WTC11 (cell line): ENCODE measurements around the gene MDM4. TPM values are rescaled to one million over a fixed set of nuclear protein-coding genes. Genes with fewer than 3 reads are reported as not detected.

Experiments
- ATAC-seq: fragments of 200-7000 bp; cut with Tn5 transposase; 2 replicates; pipeline ENCODE4 v1.10.0; 2021; ENCODE audit warnings: mild to moderate bottlenecking, moderate library complexity
- CTCF ChIA-PET: fragments of 300-600 bp; sonication (Branson Sonifier 250); formaldehyde crosslinking; loops from one replicate; lab custom pipeline; 2021; ENCODE audit warnings: antibody characterized with exemption; lab: Charles Lee
- POLR2A ChIA-PET: fragments of 350-600 bp; sonication (Branson Sonifier 250); formaldehyde crosslinking; loops from one replicate; lab custom pipeline; 2021; ENCODE audit warnings: antibody characterized with exemption; lab: Charles Lee
- DNase-seq: peaks from one replicate; pipeline ENCODE4 v3.0.0; 2021; ENCODE audit warnings: low spot score
- H3K27ac Mint-ChIP-seq: 2 replicates; pipeline ENCODE4 v1.8.0; 2021; ENCODE audit warnings: mixed read lengths
- H3K27me3 Mint-ChIP-seq: 2 replicates; pipeline ENCODE4 v1.8.0; 2021; ENCODE audit warnings: low read depth, mild to moderate bottlenecking, moderate library complexity, mixed read lengths
- H3K36me3 Mint-ChIP-seq: 2 replicates; pipeline ENCODE4 v1.8.0; 2021; ENCODE audit warnings: mixed read lengths
- H3K4me1 Mint-ChIP-seq: 2 replicates; pipeline ENCODE4 v1.8.0; 2022; ENCODE audit warnings: mixed read lengths
- H3K4me3 Mint-ChIP-seq: 2 replicates; pipeline ENCODE4 v1.8.0; 2021; ENCODE audit warnings: mild to moderate bottlenecking, moderate library complexity, mixed read lengths
- H3K9me3 Mint-ChIP-seq: 2 replicates; pipeline ENCODE4 v1.8.0; 2021; ENCODE audit warnings: mixed read lengths
- AFF4 ChIP-seq: sonication (generic); formaldehyde crosslinking; IDR thresholded peaks from 2 replicates; pipeline ENCODE4 v1.8.1; 2023; ENCODE audit warnings: mild to moderate bottlenecking, missing genetic modification reagents, borderline replicate concordance
- CREB1 ChIP-seq: sonication (generic); formaldehyde crosslinking; IDR thresholded peaks from 2 replicates; pipeline ENCODE4 v1.8.0; 2023; ENCODE audit warnings: mild to moderate bottlenecking, missing genetic modification reagents
- FOXK1 ChIP-seq: sonication (generic); formaldehyde crosslinking; IDR thresholded peaks from 2 replicates; pipeline ENCODE4 v1.8.0; 2022; ENCODE audit warnings: mild to moderate bottlenecking, moderate library complexity, missing genetic modification reagents
- GRHL2 ChIP-seq: fragments of 250-450 bp; sonication (Bioruptor Pico); IDR thresholded peaks from 2 replicates; pipeline ENCODE4 v1.8.0; 2022; ENCODE audit warnings: mild to moderate bottlenecking, moderate library complexity; ENCODE audit not compliant: insufficient replicate concordance, severe bottlenecking
- OVOL2 ChIP-seq: fragments of 250-450 bp; sonication (Bioruptor Pico); IDR thresholded peaks from 2 replicates; pipeline ENCODE4 v1.9.0; 2021; ENCODE audit warnings: mild to moderate bottlenecking, borderline replicate concordance
- PREB ChIP-seq: sonication (generic); formaldehyde crosslinking; IDR thresholded peaks from 2 replicates; pipeline ENCODE4 v1.8.1; 2022; ENCODE audit warnings: mild to moderate bottlenecking, missing genetic modification reagents, moderate library complexity, borderline replicate concordance
- TCF7 ChIP-seq: sonication (generic); formaldehyde crosslinking; IDR thresholded peaks from 2 replicates; pipeline ENCODE4 v1.8.0; 2022; ENCODE audit warnings: mild to moderate bottlenecking, low read depth, missing genetic modification reagents, moderate library complexity
- ZBTB21 ChIP-seq: sonication (generic); formaldehyde crosslinking; IDR thresholded peaks from 2 replicates; pipeline ENCODE4 v1.8.1; 2023; ENCODE audit warnings: mild to moderate bottlenecking, missing genetic modification reagents, borderline replicate concordance
- ZNF232 ChIP-seq: sonication (generic); formaldehyde crosslinking; IDR thresholded peaks from 2 replicates; pipeline ENCODE4 v1.8.0; 2022; ENCODE audit warnings: mild to moderate bottlenecking, missing genetic modification reagents
- total RNA-seq: library from RNA; stranded (reverse); gene quantifications from 3 replicates; pipeline ENCODE4 v1.2.3, GENCODE V29; 2021
- TF ChIP-seq, protein P1 (sequence below): sonication (generic); formaldehyde crosslinking; IDR thresholded peaks from 2 replicates; pipeline ENCODE4 v1.8.0; 2023; ENCODE audit warnings: missing genetic modification reagents, mild to moderate bottlenecking, borderline replicate concordance
- TF ChIP-seq, protein P2 (sequence below): sonication (generic); formaldehyde crosslinking; conservative IDR thresholded peaks from 2 replicates; pipeline ENCODE4 v1.8.1; 2022; ENCODE audit warnings: mild to moderate bottlenecking, missing genetic modification reagents
- TF ChIP-seq, protein P3 (sequence below): fragments of 200-600 bp; IDR thresholded peaks from 2 replicates; pipeline ENCODE4 v1.8.0; 2022; ENCODE audit warnings: antibody characterized with exemption

MDM4 gene
- total RNA-seq, 1 experiment from 2014 or later: 76.2 TPM

DNA sequence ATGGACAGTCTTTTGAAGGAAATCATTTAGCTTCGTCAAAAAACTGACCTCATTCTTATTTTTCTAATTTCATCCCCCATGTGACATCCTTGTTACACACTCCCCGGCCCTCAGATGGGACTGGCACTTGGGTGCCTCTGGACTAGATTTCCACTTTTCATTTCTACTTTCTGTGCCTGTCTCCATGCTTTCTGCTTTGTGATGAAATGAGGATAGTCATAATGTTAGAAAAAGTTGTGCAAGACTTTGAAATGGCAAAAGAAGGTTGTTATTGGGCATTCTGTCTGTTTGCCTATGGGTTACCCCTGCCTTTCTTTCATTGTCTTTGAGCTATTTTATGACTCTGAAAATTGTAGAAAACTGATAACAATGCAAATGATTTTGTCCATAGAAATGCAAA lies 54.9 kb downstream of the MDM4 start (continued):
- no peak for TF ChIP-seq PREB (CRISPR knock-in tag)

- ATAC-seq (no peak), DNase-seq (no peak)
- Mint-ChIP-seq H3K4me1 (peaks cover 79% of the 10 kb centered on the region), H3K4me3 (no peak overlapping the region), H3K36me3 (peaks cover 8% of the 10 kb centered on the region), H3K9me3 (peaks cover 4% of the 10 kb centered on the region; the same call in 1 of the 2 replicates), H3K27ac (no peak overlapping the region), H3K27me3 (peaks cover 20% of the 10 kb centered on the region)
- ChIA-PET CTCF (interaction anchor here (0.6 to 3.2 kb wide), 5 partner anchors 68 to 1086 kb away, joined by 3 to 22 read pairs (median 6); no protein-coding TSS in a partner anchor), POLR2A (no interaction called here)
- no peak for TF ChIP-seq CREB1 (CRISPR knock-in tag)
- TF ChIP-seq FOXK1 (CRISPR knock-in tag): no peak
- no peak for TF ChIP-seq AFF4 (CRISPR knock-in tag)
- TF ChIP-seq, protein P1, sequence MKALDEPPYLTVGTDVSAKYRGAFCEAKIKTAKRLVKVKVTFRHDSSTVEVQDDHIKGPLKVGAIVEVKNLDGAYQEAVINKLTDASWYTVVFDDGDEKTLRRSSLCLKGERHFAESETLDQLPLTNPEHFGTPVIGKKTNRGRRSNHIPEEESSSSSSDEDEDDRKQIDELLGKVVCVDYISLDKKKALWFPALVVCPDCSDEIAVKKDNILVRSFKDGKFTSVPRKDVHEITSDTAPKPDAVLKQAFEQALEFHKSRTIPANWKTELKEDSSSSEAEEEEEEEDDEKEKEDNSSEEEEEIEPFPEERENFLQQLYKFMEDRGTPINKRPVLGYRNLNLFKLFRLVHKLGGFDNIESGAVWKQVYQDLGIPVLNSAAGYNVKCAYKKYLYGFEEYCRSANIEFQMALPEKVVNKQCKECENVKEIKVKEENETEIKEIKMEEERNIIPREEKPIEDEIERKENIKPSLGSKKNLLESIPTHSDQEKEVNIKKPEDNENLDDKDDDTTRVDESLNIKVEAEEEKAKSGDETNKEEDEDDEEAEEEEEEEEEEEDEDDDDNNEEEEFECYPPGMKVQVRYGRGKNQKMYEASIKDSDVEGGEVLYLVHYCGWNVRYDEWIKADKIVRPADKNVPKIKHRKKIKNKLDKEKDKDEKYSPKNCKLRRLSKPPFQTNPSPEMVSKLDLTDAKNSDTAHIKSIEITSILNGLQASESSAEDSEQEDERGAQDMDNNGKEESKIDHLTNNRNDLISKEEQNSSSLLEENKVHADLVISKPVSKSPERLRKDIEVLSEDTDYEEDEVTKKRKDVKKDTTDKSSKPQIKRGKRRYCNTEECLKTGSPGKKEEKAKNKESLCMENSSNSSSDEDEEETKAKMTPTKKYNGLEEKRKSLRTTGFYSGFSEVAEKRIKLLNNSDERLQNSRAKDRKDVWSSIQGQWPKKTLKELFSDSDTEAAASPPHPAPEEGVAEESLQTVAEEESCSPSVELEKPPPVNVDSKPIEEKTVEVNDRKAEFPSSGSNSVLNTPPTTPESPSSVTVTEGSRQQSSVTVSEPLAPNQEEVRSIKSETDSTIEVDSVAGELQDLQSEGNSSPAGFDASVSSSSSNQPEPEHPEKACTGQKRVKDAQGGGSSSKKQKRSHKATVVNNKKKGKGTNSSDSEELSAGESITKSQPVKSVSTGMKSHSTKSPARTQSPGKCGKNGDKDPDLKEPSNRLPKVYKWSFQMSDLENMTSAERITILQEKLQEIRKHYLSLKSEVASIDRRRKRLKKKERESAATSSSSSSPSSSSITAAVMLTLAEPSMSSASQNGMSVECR: no peak
- no peak for TF ChIP-seq ZBTB21 (CRISPR knock-in tag)
- TF ChIP-seq GRHL2: no peak
- no peak for TF ChIP-seq OVOL2 (CRISPR knock-in tag)
- TF ChIP-seq, protein P2, sequence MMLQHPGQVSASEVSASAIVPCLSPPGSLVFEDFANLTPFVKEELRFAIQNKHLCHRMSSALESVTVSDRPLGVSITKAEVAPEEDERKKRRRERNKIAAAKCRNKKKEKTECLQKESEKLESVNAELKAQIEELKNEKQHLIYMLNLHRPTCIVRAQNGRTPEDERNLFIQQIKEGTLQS (CRISPR knock-in tag): no peak
- TF ChIP-seq, protein P3, sequence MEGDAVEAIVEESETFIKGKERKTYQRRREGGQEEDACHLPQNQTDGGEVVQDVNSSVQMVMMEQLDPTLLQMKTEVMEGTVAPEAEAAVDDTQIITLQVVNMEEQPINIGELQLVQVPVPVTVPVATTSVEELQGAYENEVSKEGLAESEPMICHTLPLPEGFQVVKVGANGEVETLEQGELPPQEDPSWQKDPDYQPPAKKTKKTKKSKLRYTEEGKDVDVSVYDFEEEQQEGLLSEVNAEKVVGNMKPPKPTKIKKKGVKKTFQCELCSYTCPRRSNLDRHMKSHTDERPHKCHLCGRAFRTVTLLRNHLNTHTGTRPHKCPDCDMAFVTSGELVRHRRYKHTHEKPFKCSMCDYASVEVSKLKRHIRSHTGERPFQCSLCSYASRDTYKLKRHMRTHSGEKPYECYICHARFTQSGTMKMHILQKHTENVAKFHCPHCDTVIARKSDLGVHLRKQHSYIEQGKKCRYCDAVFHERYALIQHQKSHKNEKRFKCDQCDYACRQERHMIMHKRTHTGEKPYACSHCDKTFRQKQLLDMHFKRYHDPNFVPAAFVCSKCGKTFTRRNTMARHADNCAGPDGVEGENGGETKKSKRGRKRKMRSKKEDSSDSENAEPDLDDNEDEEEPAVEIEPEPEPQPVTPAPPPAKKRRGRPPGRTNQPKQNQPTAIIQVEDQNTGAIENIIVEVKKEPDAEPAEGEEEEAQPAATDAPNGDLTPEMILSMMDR: no peak
- TF ChIP-seq ZNF232 (CRISPR knock-in tag): no peak
- TF ChIP-seq TCF7 (CRISPR knock-in tag): no peak
These were observed 55.4 kb downstream of the MDM4 start for GRCh38 chr1:204571631-204572030.
